Hepatocyte (in vitro differentiated cells): ENCODE measurements around the gene TSPAN13. TPM values are rescaled to one million over a fixed set of nuclear protein-coding genes. Genes with fewer than 3 reads are reported as not detected.

ENCODE experiments used
- DNase-seq: peaks from one replicate; pipeline ENCODE4 v3.0.0-alpha.2; 2016; ENCODE audit warnings: low spot score
- H2AFZ ChIP-seq: fragments of 200-600 bp; sonication (generic); 2 replicates; pipeline ENCODE4 v1.6.0; 2016; ENCODE audit warnings: antibody characterized with exemption, mild to moderate bottlenecking
- H3K27ac ChIP-seq: fragments of 200-600 bp; sonication (generic); 2 replicates; pipeline ENCODE4 v1.5.1; 2016; ENCODE audit warnings: mild to moderate bottlenecking
- H3K27me3 ChIP-seq: fragments of 200-600 bp; sonication (generic); 2 replicates; pipeline ENCODE4 v1.6.1; 2016
- H3K36me3 ChIP-seq: fragments of 200-600 bp; sonication (generic); replicated peaks from 2 replicates; pipeline ENCODE4 v1.5.1; 2016; ENCODE audit warnings: low read depth; ENCODE audit not compliant: insufficient read depth
- H3K4me1 ChIP-seq: fragments of 200-600 bp; sonication (generic); 2 replicates; pipeline ENCODE4 v1.5.1; 2016; ENCODE audit warnings: mild to moderate bottlenecking, moderate library complexity; ENCODE audit not compliant: insufficient read depth
- H3K4me2 ChIP-seq: fragments of 200-600 bp; sonication (generic); 2 replicates; pipeline ENCODE4 v1.6.0; 2016
- H3K4me3 ChIP-seq: fragments of 200-600 bp; sonication (generic); 2 replicates; pipeline ENCODE4 v1.5.1; 2016; ENCODE audit warnings: mild to moderate bottlenecking
- H3K79me2 ChIP-seq: fragments of 200-600 bp; sonication (generic); 2 replicates; pipeline ENCODE4 v1.6.0; 2017; ENCODE audit warnings: mild to moderate bottlenecking
- H3K9me2 ChIP-seq: fragments of 200-600 bp; sonication (generic); replicated peaks from 2 replicates; pipeline ENCODE4 v1.6.0; 2017; ENCODE audit warnings: mild to moderate bottlenecking; ENCODE audit not compliant: insufficient read depth
- H3K9me3 ChIP-seq: fragments of 200-600 bp; sonication (generic); 2 replicates; pipeline ENCODE4 v1.5.1; 2016; ENCODE audit warnings: low read depth, mild to moderate bottlenecking
- H4K20me1 ChIP-seq: fragments of 200-600 bp; sonication (generic); 2 replicates; pipeline ENCODE4 v1.6.0; 2016; ENCODE audit warnings: mild to moderate bottlenecking; ENCODE audit not compliant: insufficient read depth, poor library complexity, severe bottlenecking
- EZH2 ChIP-seq: fragments of 200-600 bp; sonication (generic); IDR thresholded peaks from 2 replicates; pipeline ENCODE4 v1.6.1; 2016; ENCODE audit warnings: antibody characterized with exemption, mild to moderate bottlenecking, borderline replicate concordance
- EZH2phosphoT487 ChIP-seq: fragments of 200-600 bp; sonication (generic); IDR thresholded peaks from one replicate; pipeline ENCODE4 v1.6.1; 2018; ENCODE audit warnings: antibody characterized with exemption, mild to moderate bottlenecking, low read depth, moderate library complexity; ENCODE audit not compliant: unreplicated experiment, severe bottlenecking
- WGBS: methylation state at CpG from one replicate; pipeline ENCODE4 v1.1.6; 2016; ENCODE audit warnings: low lambda C conversion rate; ENCODE audit errors: missing lambda C conversion rate; 5-methylcytosine and 5-hydroxymethylcytosine counted together
- polyA plus RNA-seq: library from polyadenylated mRNA; unstranded; fragments of >200 nt; fragmentation: Nextera tagmentation; extraction: Ambion mirVana; gene quantifications from 2 replicates; pipeline ENCODE4 v1.2.1, GENCODE V29; 2016
- total RNA-seq: library from RNA; depleted of rRNA; stranded (reverse); fragments of >200 nt; gene quantifications from 2 replicates; pipeline ENCODE4 v1.2.3, GENCODE V29; 2014
- TF ChIP-seq, protein P1 (sequence below): fragments of 200-600 bp; sonication (generic); IDR thresholded peaks from 2 replicates; pipeline ENCODE4 v1.5.1; 2016; ENCODE audit warnings: antibody characterized with exemption, mild to moderate bottlenecking; ENCODE audit not compliant: poor library complexity

Gene TSPAN13
- total and polyA plus RNA-seq, 2 experiments from 2014 or later = 164 to 173 TPM

DNA sequence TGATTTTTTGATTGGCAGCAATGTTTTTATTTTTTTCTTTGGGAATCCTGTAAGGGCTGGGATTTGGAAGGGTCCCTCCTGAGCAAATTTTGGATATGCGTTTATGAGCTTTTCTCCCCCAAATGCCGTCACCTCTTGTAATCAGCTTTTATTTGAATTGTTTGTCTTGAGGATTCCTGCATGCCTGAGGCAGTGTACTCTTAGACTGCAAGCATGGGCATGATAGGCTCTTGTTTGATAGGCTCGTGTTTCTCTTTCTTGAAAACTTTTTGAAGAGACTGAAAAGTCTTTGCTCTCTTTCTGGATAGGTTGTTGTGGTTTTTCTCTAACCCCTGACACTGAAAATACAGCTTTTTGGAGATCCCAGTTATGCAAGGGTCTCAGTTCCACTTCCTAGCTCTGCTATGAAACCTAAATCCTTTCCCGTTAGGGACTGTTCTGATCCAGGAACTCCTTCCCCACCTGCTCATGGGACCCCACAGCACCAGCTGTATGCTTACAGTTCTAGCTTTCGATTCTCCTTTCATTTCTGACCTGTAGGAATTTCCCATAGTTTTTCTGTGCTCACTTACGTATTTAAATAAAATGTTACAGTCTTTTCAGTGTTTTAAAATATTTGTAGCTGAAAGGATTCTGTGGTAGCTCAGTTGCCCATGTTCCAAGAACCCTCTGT is 17.2 kb downstream of the TSPAN13 start:
- Histone ChIP-seq H4K20me1 (peaks cover 15% of the 10 kb centered on the region), H3K79me2 (peaks cover 100% of the 10 kb centered on the region), H2AFZ (no peak overlapping the region), H3K36me3 (no peaks in the 10 kb centered on the region), H3K9me2 (no peaks in the 10 kb centered on the region), H3K4me1 (peaks cover 8% of the 10 kb centered on the region), H3K4me3 (no peak overlapping the region), H3K27ac (peak overlapping the region; percentile 43), H3K4me2 (peak overlapping the region; percentile 60), H3K27me3 (no peaks in the 10 kb centered on the region), H3K9me3 (no peaks in the 10 kb centered on the region)
- DNase-seq = no peak
- TF ChIP-seq EZH2phosphoT487 (no peak), EZH2 (no peak)
- TF ChIP-seq, protein P1, sequence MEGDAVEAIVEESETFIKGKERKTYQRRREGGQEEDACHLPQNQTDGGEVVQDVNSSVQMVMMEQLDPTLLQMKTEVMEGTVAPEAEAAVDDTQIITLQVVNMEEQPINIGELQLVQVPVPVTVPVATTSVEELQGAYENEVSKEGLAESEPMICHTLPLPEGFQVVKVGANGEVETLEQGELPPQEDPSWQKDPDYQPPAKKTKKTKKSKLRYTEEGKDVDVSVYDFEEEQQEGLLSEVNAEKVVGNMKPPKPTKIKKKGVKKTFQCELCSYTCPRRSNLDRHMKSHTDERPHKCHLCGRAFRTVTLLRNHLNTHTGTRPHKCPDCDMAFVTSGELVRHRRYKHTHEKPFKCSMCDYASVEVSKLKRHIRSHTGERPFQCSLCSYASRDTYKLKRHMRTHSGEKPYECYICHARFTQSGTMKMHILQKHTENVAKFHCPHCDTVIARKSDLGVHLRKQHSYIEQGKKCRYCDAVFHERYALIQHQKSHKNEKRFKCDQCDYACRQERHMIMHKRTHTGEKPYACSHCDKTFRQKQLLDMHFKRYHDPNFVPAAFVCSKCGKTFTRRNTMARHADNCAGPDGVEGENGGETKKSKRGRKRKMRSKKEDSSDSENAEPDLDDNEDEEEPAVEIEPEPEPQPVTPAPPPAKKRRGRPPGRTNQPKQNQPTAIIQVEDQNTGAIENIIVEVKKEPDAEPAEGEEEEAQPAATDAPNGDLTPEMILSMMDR = no peak
- 53% methylated on average over 6 of the region's 6 CpGs for WGBS

DNA sequence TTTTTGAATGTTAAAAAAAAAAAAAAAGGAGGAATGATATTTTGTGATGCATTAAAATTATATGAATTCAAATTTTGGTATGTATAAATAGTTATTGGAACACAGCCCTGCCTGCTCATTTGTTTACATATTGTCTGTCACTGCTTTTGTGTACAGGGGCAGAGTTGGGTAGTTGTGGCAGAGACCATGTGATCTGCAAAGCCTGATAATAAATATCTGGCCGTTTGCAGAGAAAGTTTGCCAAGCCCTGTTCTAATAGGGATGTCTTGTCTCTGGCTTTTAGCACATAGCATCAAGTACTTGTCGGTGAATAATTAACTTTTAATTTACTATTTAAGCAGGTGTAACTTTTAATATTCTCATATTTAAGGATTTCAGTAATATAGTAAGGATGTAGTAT is 19.8 kb downstream of the TSPAN13 start:
- H3K27me3 ChIP-seq = no peaks in the 10 kb centered on the region

DNA sequence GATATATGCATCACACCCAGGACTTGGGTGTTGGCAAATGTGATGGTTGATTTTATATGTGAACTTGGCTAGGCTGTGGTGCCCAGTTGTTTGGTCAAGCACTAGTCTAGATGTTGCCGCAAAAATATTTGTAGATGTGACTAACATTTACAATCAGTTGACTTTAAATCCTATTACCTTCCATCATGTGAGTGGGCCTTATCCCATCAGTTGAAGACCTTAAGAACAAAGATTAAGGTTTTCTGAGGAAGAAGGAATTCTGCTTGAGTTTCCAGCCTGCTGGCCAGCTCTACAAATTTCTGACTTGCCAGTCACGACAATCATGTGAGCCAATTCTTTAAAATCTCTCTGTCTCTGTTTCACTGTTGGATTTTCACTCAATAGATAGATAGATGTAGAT is 20.3 kb downstream of the TSPAN13 start:
- H3K4me3 ChIP-seq = no peak overlapping the region
- H3K4me1 ChIP-seq = peaks cover 8% of the 10 kb centered on the region
- no peak for TF ChIP-seq EZH2
- TF ChIP-seq EZH2phosphoT487 = no peak
- TF ChIP-seq, protein P1 = no peak
- H3K9me2 ChIP-seq = no peaks in the 10 kb centered on the region
- H2AFZ ChIP-seq = no peak overlapping the region
- DNase-seq = no peak
- no peak overlapping the region for H3K4me2 ChIP-seq
- no peaks in the 10 kb centered on the region for H3K9me3 ChIP-seq
- 87% methylated on average over 2 of the region's 2 CpGs for WGBS
- peaks cover 99% of the 10 kb centered on the region for H3K79me2 ChIP-seq
- H4K20me1 ChIP-seq = peaks cover 10% of the 10 kb centered on the region
- H3K27ac ChIP-seq = no peak overlapping the region
- H3K27me3 ChIP-seq = no peaks in the 10 kb centered on the region
- H3K36me3 ChIP-seq = no peaks in the 10 kb centered on the region

More for the DNA sequence above, 19.8 kb downstream of the TSPAN13 start:
- Histone ChIP-seq H3K36me3 (no peaks in the 10 kb centered on the region), H3K4me3 (no peak overlapping the region), H3K9me3 (no peaks in the 10 kb centered on the region), H3K9me2 (no peaks in the 10 kb centered on the region), H3K4me1 (peaks cover 8% of the 10 kb centered on the region), H3K4me2 (no peak overlapping the region), H3K79me2 (peaks cover 100% of the 10 kb centered on the region), H2AFZ (no peak overlapping the region), H4K20me1 (peaks cover 10% of the 10 kb centered on the region), H3K27ac (no peak overlapping the region)
- no peak for DNase-seq
- TF ChIP-seq EZH2 (no peak), EZH2phosphoT487 (no peak)
- TF ChIP-seq, protein P1 = no peak
- WGBS = 47% methylated on average over 2 of the region's 2 CpGs
